ENCODE measurements around the gene KRT6B.

DNA sequence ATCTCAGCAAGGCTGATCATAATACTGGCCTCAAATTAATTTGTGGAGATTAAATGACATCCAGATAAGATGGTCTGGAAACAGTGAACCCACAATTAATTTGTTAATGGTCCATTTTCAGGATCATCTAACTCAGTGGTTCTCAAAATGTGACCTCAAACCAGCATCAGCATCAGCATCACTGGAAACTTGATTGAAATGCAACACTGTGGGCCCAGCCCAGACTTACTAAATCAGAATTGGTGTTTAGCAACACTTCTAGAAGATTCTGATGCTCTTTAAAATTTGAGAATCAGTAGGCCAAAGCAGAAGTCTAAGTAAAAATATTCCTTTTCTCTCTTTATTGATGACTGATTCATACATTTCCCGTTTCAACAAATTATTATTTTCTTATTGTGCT is 35.2 kb downstream of the KRT6B start:
- TF ChIP-seq, protein P1, sequence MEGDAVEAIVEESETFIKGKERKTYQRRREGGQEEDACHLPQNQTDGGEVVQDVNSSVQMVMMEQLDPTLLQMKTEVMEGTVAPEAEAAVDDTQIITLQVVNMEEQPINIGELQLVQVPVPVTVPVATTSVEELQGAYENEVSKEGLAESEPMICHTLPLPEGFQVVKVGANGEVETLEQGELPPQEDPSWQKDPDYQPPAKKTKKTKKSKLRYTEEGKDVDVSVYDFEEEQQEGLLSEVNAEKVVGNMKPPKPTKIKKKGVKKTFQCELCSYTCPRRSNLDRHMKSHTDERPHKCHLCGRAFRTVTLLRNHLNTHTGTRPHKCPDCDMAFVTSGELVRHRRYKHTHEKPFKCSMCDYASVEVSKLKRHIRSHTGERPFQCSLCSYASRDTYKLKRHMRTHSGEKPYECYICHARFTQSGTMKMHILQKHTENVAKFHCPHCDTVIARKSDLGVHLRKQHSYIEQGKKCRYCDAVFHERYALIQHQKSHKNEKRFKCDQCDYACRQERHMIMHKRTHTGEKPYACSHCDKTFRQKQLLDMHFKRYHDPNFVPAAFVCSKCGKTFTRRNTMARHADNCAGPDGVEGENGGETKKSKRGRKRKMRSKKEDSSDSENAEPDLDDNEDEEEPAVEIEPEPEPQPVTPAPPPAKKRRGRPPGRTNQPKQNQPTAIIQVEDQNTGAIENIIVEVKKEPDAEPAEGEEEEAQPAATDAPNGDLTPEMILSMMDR (conservative IDR thresholded peaks at IDR 0.05; ENCODE audit: low read depth in 2 of 2), result no peak
- no peak for TF ChIP-seq NANOG (IDR thresholded peaks at IDR 0.05; ENCODE audit: borderline replicate concordance)
- TF ChIP-seq EZH2 (IDR thresholded peaks at IDR 0.05; ENCODE audit: low read depth, unreplicated experiment), result no peak
- no peak for TF ChIP-seq POLR2AphosphoS5 (IDR thresholded peaks at IDR 0.05; ENCODE audit: low read depth)
- TF ChIP-seq REST (IDR thresholded peaks at IDR 0.05; ENCODE audit: unreplicated experiment), result no peak
- TF ChIP-seq ZNF331 (CRISPR knock-in tag; IDR thresholded peaks at IDR 0.05; ENCODE audit: low read depth), result no peak
- TF ChIP-seq CREB1 (CRISPR knock-in tag; IDR thresholded peaks at IDR 0.05; ENCODE audit: low read depth), result no peak
- TF ChIP-seq, protein P2, sequence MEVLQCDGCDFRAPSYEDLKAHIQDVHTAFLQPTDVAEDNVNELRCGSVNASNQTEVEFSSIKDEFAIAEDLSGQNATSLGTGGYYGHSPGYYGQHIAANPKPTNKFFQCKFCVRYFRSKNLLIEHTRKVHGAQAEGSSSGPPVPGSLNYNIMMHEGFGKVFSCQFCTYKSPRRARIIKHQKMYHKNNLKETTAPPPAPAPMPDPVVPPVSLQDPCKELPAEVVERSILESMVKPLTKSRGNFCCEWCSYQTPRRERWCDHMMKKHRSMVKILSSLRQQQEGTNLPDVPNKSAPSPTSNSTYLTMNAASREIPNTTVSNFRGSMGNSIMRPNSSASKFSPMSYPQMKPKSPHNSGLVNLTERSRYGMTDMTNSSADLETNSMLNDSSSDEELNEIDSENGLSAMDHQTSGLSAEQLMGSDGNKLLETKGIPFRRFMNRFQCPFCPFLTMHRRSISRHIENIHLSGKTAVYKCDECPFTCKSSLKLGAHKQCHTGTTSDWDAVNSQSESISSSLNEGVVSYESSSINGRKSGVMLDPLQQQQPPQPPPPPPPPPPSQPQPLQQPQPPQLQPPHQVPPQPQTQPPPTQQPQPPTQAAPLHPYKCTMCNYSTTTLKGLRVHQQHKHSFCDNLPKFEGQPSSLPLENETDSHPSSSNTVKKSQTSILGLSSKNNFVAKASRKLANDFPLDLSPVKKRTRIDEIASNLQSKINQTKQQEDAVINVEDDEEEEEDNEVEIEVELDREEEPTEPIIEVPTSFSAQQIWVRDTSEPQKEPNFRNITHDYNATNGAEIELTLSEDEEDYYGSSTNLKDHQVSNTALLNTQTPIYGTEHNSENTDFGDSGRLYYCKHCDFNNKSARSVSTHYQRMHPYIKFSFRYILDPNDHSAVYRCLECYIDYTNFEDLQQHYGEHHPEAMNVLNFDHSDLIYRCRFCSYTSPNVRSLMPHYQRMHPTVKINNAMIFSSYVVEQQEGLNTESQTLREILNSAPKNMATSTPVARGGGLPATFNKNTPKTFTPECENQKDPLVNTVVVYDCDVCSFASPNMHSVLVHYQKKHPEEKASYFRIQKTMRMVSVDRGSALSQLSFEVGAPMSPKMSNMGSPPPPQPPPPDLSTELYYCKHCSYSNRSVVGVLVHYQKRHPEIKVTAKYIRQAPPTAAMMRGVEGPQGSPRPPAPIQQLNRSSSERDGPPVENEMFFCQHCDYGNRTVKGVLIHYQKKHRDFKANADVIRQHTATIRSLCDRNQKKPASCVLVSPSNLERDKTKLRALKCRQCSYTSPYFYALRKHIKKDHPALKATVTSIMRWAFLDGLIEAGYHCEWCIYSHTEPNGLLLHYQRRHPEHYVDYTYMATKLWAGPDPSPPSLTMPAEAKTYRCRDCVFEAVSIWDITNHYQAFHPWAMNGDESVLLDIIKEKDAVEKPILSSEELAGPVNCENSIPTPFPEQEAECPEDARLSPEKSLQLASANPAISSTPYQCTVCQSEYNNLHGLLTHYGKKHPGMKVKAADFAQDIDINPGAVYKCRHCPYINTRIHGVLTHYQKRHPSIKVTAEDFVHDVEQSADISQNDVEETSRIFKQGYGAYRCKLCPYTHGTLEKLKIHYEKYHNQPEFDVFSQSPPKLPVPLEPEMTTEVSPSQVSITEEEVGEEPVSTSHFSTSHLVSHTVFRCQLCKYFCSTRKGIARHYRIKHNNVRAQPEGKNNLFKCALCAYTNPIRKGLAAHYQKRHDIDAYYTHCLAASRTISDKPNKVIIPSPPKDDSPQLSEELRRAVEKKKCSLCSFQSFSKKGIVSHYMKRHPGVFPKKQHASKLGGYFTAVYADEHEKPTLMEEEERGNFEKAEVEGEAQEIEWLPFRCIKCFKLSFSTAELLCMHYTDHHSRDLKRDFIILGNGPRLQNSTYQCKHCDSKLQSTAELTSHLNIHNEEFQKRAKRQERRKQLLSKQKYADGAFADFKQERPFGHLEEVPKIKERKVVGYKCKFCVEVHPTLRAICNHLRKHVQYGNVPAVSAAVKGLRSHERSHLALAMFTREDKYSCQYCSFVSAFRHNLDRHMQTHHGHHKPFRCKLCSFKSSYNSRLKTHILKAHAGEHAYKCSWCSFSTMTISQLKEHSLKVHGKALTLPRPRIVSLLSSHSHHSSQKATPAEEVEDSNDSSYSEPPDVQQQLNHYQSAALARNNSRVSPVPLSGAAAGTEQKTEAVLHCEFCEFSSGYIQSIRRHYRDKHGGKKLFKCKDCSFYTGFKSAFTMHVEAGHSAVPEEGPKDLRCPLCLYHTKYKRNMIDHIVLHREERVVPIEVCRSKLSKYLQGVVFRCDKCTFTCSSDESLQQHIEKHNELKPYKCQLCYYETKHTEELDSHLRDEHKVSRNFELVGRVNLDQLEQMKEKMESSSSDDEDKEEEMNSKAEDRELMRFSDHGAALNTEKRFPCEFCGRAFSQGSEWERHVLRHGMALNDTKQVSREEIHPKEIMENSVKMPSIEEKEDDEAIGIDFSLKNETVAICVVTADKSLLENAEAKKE (CRISPR knock-in tag; IDR thresholded peaks at IDR 0.05), result no peak
- TF ChIP-seq EZH2phosphoT487 (IDR thresholded peaks at IDR 0.05; ENCODE audit: unreplicated experiment), result no peak
